ENCODE data around the gene KEL. TPM values are rescaled to one million over a fixed set of nuclear protein-coding genes. Genes with fewer than 3 reads are reported as not detected.

KEL gene
- total and polyA plus RNA-seq, 4 donors = 0.18 to 81.0 (median 0.36) TPM

- no peak for TF ChIP-seq REST (IDR thresholded peaks at IDR 0.05)
- TF ChIP-seq SP1 (IDR thresholded peaks at IDR 0.05) = no peak
- TF ChIP-seq YY1 (IDR thresholded peaks at IDR 0.05) = no peak
Observed at GRCh38 chr7:142969183-142969582, 7.0 kb upstream of the KEL start (continued).

GRCh38 chr7:142968229-142968628 is 6.1 kb upstream of the KEL start:
- Histone ChIP-seq H3K9me3 (ENCODE audit: control insufficient read depth in 4 of 4, low read length in 3 of 4) (no peaks in the 10 kb centered on the region), H3K36me3 (ENCODE audit: control insufficient read depth in 4 of 4, insufficient read depth in 3 of 4, low read depth in 1 of 4, low read length in 3 of 4) (no peaks in the 10 kb centered on the region), H3K27ac (ENCODE audit: low read depth in 1 of 2, low read length in 2 of 2) (no peak overlapping the region), H3K4me1 (ENCODE audit: control insufficient read depth in 4 of 4, insufficient read depth in 4 of 4, low read length in 3 of 4) (no peaks in the 10 kb centered on the region), H3K27me3 (ENCODE audit: control insufficient read depth in 4 of 4, insufficient read depth in 4 of 4, low read length in 3 of 4) (peaks cover 0 to 3% (median 0%) of the 10 kb centered on the region in 4 donors), H3K9ac (ENCODE audit: low read depth in 1 of 2, low read length in 2 of 2) (no peak overlapping the region), H3K4me3 (ENCODE audit: low read depth in 1 of 3, low read length in 3 of 3) (no peak overlapping the region)
- 78% methylated on average over 4 of the region's 4 CpGs for WGBS
- TF ChIP-seq REST (IDR thresholded peaks at IDR 0.05) = no peak
- no peak for TF ChIP-seq RXRA (IDR thresholded peaks at IDR 0.05)
- no peak for TF ChIP-seq HNF4A (conservative IDR thresholded peaks at IDR 0.05)
- TF ChIP-seq NR2F2 (IDR thresholded peaks at IDR 0.05) = no peak
- no peak for TF ChIP-seq RAD21 (IDR thresholded peaks at IDR 0.05)
- TF ChIP-seq SP1 (IDR thresholded peaks at IDR 0.05) = no peak
- no peak for TF ChIP-seq ZBTB33 (IDR thresholded peaks at IDR 0.05)
- no peak for TF ChIP-seq GABPA (IDR thresholded peaks at IDR 0.05 in 1 of 2, conservative IDR thresholded peaks at IDR 0.05 in 1 of 2)
- no peak for TF ChIP-seq FOXA2 (IDR thresholded peaks at IDR 0.05)
- no peak for DNase-seq (ENCODE audit: low spot score)

Measured in liver (tissue), 9 donors.